Mesodermal cell (in vitro differentiated cells): ENCODE data around the gene HOXD9.

Experiments
- H3K27ac ChIP-seq: 2 replicates; pipeline ENCODE4 v1.7.0; 2013; ENCODE audit warnings: mild to moderate bottlenecking, low read depth, low read length, moderate library complexity; ENCODE audit not compliant: severe bottlenecking
- H3K36me3 ChIP-seq: 2 replicates; pipeline ENCODE4 v1.7.1; 2013; ENCODE audit warnings: mild to moderate bottlenecking, low read length, moderate library complexity; ENCODE audit not compliant: control insufficient read depth, insufficient read depth
- H3K4me1 ChIP-seq: one replicate; pipeline ENCODE4 v1.7.1; 2013; ENCODE audit warnings: mild to moderate bottlenecking, low read length; ENCODE audit not compliant: insufficient read depth, control insufficient read depth, poor library complexity, severe bottlenecking
- H3K4me3 ChIP-seq: 2 replicates; pipeline ENCODE4 v1.7.0; 2013; ENCODE audit warnings: low read length, control low read depth, mild to moderate bottlenecking; ENCODE audit not compliant: insufficient read depth, poor library complexity, severe bottlenecking; ENCODE audit errors: extremely low read depth
- H3K9me3 ChIP-seq: 2 replicates; pipeline ENCODE4 v1.7.1; 2013; ENCODE audit warnings: mild to moderate bottlenecking, low read length, moderate library complexity; ENCODE audit not compliant: control insufficient read depth
- WGBS, 2 experiments: methylation state at CpG; one replicate each; pipeline ENCODE4 v1.1.5; 2013; ENCODE audit warnings: missing lambda C conversion rate in 2 of 2; ENCODE audit not compliant: insufficient coverage in 2 of 2; 5-methylcytosine and 5-hydroxymethylcytosine counted together

HOXD9 gene

GRCh38 chr2:176106581-176107539 lies 15.7 kb upstream of the HOXD9 start, which contains the start of gene HOXD11:
TSS of gene HOXD11 (plus strand) at chr2:176107280. CDS start at chr2:176107356, 76 bp downstream.
- Histone ChIP-seq H3K9me3 (no peaks in the 10 kb centered on the region), H3K36me3 (no peaks in the 10 kb centered on the region), H3K4me3 (peak within 1 kb of the TSS; percentile 18), H3K4me1 (no peaks in the 10 kb centered on the region), H3K27ac (no peak within 1 kb of the TSS)
- WGBS, 2 experiments = 1 to 2% methylated on average over 46 to 48 of the region's 85 CpGs

- H3K4me3 ChIP-seq = no peak overlapping the region
- WGBS, 2 experiments = 0 to 2% methylated on average over 34 to 38 of the region's 59 CpGs
- no peaks in the 10 kb centered on the region for H3K9me3 ChIP-seq
- H3K27ac ChIP-seq = no peak overlapping the region
- H3K4me1 ChIP-seq = no peaks in the 10 kb centered on the region
- no peaks in the 10 kb centered on the region for H3K36me3 ChIP-seq
These were observed 14.8 kb upstream of the HOXD9 start for GRCh38 chr2:176107731-176108181.

DNA sequence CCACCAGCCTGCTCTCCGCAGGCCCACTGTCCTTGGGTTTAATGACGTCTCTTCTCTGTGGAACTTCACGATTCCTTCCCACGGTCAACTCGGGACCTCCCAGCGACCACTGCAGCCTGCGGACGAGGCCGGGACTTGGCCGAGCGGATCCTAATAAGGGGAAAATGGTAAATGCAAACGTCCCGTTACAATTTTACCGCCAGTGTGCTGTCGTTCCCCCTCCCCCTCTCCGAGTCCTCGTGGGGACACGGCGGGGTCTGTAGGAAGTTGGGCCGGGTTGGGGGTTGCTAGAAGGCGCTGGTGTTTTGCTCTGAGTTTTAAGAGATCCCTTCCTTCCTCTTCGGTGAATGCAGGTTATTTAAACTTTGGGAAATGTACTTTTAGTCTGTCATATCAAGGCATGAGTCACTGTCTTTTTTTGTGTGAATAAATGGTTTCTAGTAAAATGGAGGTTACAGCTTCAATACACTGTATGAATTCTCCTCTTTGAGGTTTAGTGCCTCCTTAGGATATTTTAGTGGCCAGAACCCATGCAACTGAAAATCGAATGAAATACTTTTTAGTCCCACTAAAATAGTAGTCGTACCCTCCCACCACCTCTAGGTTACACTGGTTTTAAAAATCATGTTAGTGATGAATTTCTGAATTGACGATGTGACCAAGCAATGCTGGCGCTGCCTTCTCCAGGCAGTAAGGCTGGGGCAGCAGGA lies 13.2 kb upstream of the HOXD9 start:
- Histone ChIP-seq H3K27ac (no peak overlapping the region), H3K4me1 (no peaks in the 10 kb centered on the region), H3K9me3 (no peaks in the 10 kb centered on the region), H3K36me3 (no peaks in the 10 kb centered on the region), H3K4me3 (no peak overlapping the region)
- WGBS, 2 experiments = 0 to 2% methylated on average over 2 to 14 of the region's 26 CpGs

DNA sequence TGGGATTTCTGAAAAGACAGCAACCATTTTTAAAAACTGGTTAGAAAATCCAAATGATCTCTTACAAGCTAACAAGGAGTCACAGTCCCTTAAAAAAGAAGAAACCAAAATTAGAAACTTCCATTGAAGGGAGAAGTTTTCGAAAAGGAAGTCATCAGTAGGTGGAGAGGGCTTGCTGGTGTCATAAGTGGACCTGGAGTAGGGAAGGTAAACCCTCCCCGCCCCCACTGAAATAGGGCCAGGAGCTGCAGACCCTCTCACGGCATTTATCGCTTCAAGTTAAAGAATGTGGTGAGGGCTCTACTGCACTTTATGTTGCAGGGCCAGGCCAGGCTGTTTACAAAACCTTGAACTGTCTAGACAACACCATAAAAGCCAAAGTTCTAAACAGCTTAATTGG lies 12.6 kb upstream of the HOXD9 start:
- no peak overlapping the region for H3K4me3 ChIP-seq
- no peaks in the 10 kb centered on the region for H3K36me3 ChIP-seq
- no peak overlapping the region for H3K27ac ChIP-seq
- H3K4me1 ChIP-seq = no peaks in the 10 kb centered on the region
- H3K9me3 ChIP-seq = no peaks in the 10 kb centered on the region
- WGBS, 2 experiments = 0 to 56% methylated on average over 1 of the region's 4 CpGs

GRCh38 chr2:176110415-176111308 lies 11.9 kb upstream of the HOXD9 start:
- Histone ChIP-seq H3K4me3 (no peak overlapping the region), H3K9me3 (no peaks in the 10 kb centered on the region), H3K27ac (no peak overlapping the region), H3K4me1 (no peaks in the 10 kb centered on the region), H3K36me3 (no peaks in the 10 kb centered on the region)
- 27 to 55% methylated on average over 3 to 6 of the region's 7 CpGs for WGBS, 2 experiments

GRCh38 chr2:176111309-176111663 lies 11.2 kb upstream of the HOXD9 start:
- no peak overlapping the region for H3K4me3 ChIP-seq
- H3K36me3 ChIP-seq = no peaks in the 10 kb centered on the region
- H3K9me3 ChIP-seq = no peaks in the 10 kb centered on the region
- H3K27ac ChIP-seq = no peak overlapping the region
- 1 to 2% methylated on average over 8 to 14 of the region's 16 CpGs for WGBS, 2 experiments
- no peaks in the 10 kb centered on the region for H3K4me1 ChIP-seq

DNA sequence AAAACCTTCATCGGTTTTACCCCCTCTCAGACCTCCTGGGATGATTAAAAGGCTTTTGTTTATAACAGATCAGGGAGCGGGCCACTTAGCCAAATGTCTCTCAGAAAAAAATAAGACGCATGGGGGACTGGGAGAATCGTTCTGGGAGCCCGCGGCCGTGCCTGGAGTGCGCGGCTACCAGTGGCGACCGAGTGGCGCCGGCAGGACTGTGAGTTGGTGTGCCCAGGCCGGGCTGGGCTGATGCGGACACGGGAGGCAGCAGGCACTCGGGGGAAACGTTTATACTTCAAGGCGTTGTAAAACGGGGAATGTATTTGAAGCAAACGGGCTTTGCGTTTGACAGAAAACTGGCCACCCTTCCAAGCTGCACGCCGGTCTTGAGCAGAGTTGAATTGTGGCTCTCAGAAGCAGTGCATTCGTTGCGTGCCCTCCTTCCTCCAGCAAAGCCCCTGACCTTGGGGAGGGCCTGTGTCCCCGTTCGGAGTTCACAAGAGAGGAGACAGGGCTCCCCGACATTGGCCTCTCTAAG lies 10.6 kb upstream of the HOXD9 start:
- WGBS, 2 experiments = 2 to 5% methylated on average over 26 to 27 of the region's 29 CpGs
- H3K4me3 ChIP-seq = no peak overlapping the region
- no peak overlapping the region for H3K27ac ChIP-seq
- H3K9me3 ChIP-seq = peaks cover 3% of the 10 kb centered on the region
- H3K36me3 ChIP-seq = no peaks in the 10 kb centered on the region
- no peaks in the 10 kb centered on the region for H3K4me1 ChIP-seq

DNA sequence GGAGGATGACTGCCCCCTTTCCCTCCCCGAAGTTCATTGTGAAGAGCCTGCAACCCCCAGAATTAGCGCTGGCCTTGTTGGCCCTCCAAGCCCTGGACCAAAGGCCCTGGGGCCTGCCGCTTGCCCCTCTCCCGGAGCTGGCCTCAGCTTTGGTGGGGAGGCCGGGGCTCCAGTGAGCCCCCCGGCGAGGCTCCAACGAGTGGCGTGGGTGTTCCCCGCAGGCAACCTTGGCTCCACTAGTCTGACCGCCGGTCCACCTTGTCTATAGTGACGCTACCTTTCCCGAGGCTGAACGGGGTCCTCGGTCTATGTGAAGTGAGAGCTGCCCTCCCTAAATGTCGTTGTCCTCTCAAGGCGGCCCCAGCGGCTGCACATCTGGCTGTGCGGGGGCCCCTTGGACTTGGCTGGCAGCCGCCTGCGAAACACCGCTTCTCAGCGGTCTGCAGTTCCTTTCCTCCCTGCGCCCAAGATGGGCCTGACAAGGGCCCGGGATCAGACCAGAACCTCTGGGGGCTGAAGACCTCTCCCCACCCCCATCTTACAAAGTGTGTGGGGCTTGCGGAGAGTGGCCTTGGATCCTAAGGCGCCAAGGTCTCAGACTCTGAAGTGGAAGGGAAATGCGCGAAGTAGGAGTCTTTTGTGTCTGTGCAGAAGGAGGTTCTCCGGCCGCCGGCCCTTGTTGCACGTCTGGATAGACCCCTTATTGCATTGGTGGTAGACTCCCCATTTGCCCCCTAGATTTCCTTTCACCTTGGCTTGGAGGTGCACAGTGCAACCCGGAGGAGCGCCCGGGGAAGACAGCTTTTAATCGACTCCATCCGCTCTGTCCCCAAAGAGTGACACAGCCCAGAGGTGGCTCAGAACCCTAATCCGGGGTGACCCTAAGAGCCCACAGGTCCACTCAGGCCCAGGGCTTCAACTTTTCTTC lies 9.9 kb upstream of the HOXD9 start:
- Histone ChIP-seq H3K27ac (no peak overlapping the region), H3K9me3 (peaks cover 6% of the 10 kb centered on the region), H3K36me3 (no peaks in the 10 kb centered on the region), H3K4me1 (no peaks in the 10 kb centered on the region), H3K4me3 (no peak overlapping the region)
- 6 to 9% methylated on average over 19 to 32 of the region's 40 CpGs for WGBS, 2 experiments

GRCh38 chr2:176114120-176114929 lies 8.2 kb upstream of the HOXD9 start:
- Histone ChIP-seq H3K27ac (no peak overlapping the region), H3K9me3 (peaks cover 6% of the 10 kb centered on the region), H3K4me3 (no peak overlapping the region), H3K36me3 (no peaks in the 10 kb centered on the region), H3K4me1 (no peaks in the 10 kb centered on the region)
- 3 to 6% methylated on average over 20 to 21 of the region's 26 CpGs for WGBS, 2 experiments
